Measurements from ENCODE around the gene LBX2. TPM values are rescaled to one million over a fixed set of nuclear protein-coding genes. Genes with fewer than 3 reads are reported as not detected.

The LBX2 gene
- total and polyA plus RNA-seq, 2 experiments from 2014 or later, result 0.80 TPM; not detected in 1

DNA sequence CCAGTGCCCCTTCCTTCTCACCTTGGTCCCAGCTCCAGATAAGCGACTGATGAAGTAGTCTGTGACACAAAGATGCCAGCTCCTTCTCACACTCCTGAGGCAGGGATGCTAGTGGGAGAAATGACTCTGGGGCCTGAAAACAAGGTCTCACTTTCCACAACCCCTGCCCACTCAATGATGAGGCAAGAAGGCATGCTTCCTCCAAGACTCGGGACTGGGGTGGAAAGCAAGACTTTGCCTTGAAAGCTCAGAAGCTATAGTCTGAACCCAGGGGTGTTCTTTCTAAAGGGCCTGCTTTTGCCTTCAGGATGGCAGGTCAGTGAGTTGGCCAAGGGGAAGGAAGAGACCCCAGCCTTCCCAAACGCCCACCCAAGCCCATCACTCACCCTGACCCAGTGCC, 18.0 kb downstream of the LBX2 start:
- Histone ChIP-seq H3K4me3 (peak overlapping the region; percentile 90), H3K4me1 (ENCODE audit: low read depth) (peaks cover 7% of the 10 kb centered on the region), H3K27ac (no peak overlapping the region), H3K27me3 (no peaks in the 10 kb centered on the region), H3K36me3 (peaks cover 6% of the 10 kb centered on the region), H3K9me3 (ENCODE audit: low read depth) (no peaks in the 10 kb centered on the region)
- DNase-seq (ENCODE audit: low read depth in 1 of 2, low spot score in 1 of 2), result no peak
- no peak for TF ChIP-seq CTCF (IDR thresholded peaks at IDR 0.05; ENCODE audit: low read depth, low read length)

DNA sequence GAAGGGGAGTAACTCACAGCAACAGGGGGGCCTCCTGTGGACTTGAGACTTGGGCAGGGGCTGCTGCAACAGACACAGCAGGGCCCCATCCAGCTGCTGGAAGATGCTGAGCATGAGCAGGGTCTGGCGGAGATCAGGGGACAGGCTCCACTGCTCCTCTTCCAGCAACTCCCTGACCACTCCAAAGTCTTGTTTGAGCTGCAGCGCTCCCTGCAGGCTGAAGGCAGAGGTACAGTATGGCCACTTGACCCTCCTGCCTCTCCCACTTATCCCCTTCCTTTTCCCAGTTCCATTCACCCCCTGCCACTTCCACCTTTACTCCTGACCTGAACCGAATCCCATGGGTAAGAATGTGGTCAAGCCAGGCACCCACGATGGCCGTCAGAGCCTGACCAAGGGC, 24.5 kb downstream of the LBX2 start:
- peak; percentile 30 for TF ChIP-seq CTCF (IDR thresholded peaks at IDR 0.05; ENCODE audit: low read depth, low read length)
- Histone ChIP-seq H3K27ac (no peak overlapping the region), H3K36me3 (peaks cover 10% of the 10 kb centered on the region), H3K9me3 (ENCODE audit: low read depth) (no peaks in the 10 kb centered on the region), H3K27me3 (no peaks in the 10 kb centered on the region), H3K4me3 (no peak overlapping the region), H3K4me1 (ENCODE audit: low read depth) (peaks cover 12% of the 10 kb centered on the region)
- DNase-seq (ENCODE audit: low read depth in 1 of 2, low spot score in 1 of 2), result peak in 1 of 2 donors; percentile 8

GRCh38 chr2:74474481-74474880, 24.9 kb downstream of the LBX2 start:
- Histone ChIP-seq H3K4me3 (no peak overlapping the region), H3K9me3 (ENCODE audit: low read depth) (no peaks in the 10 kb centered on the region), H3K27ac (no peak overlapping the region), H3K27me3 (no peaks in the 10 kb centered on the region), H3K36me3 (peaks cover 10% of the 10 kb centered on the region), H3K4me1 (ENCODE audit: low read depth) (peaks cover 12% of the 10 kb centered on the region)
- DNase-seq (ENCODE audit: low read depth in 1 of 2, low spot score in 1 of 2), result no peak
- TF ChIP-seq CTCF (IDR thresholded peaks at IDR 0.05; ENCODE audit: low read depth, low read length), result no peak

- Histone ChIP-seq H3K9me3 (ENCODE audit: low read depth) (no peaks in the 10 kb centered on the region), H3K27me3 (no peaks in the 10 kb centered on the region), H3K27ac (peak overlapping the region; percentile 84), H3K4me3 (peak overlapping the region; percentile 40), H3K36me3 (peaks cover 8% of the 10 kb centered on the region), H3K4me1 (ENCODE audit: low read depth) (peaks cover 12% of the 10 kb centered on the region)
- DNase-seq (ENCODE audit: low read depth in 1 of 2, low spot score in 1 of 2), result no peak
- TF ChIP-seq CTCF (IDR thresholded peaks at IDR 0.05; ENCODE audit: low read depth, low read length), result no peak
These were observed 26.5 kb downstream of the LBX2 start for GRCh38 chr2:74472945-74473258.

GRCh38 chr2:74472086-74472944, 27.1 kb downstream of the LBX2 start, which contains the start of gene MRPL53:
Gene MRPL53, minus strand, starts transcription at chr2:74472680. Its CDS starts 20 bp downstream, at chr2:74472660.
- DNase-seq (ENCODE audit: low read depth in 1 of 2, low spot score in 1 of 2), result peak; percentile 95 to 97
- no peaks in the 10 kb centered on the region for H3K9me3 ChIP-seq (ENCODE audit: low read depth)
- no peaks in the 10 kb centered on the region for H3K27me3 ChIP-seq
- peaks cover 12% of the 10 kb centered on the region for H3K4me1 ChIP-seq (ENCODE audit: low read depth)
- H3K4me3 ChIP-seq, result peak within 1 kb of the TSS; percentile 40
- H3K27ac ChIP-seq, result peak within 1 kb of the TSS; percentile 84
- no peak for TF ChIP-seq CTCF (IDR thresholded peaks at IDR 0.05; ENCODE audit: low read depth, low read length)
- H3K36me3 ChIP-seq, result peaks cover 4% of the 10 kb centered on the region

All from cardiac muscle cell (in vitro differentiated cells and primary cell).